MCF 10A (cell line): Measurements from ENCODE around the gene IGF1R. TPM values are rescaled to one million over a fixed set of nuclear protein-coding genes. Genes with fewer than 3 reads are reported as not detected.

ENCODE experiments used
- BruUV-seq: library from RNA; stranded (reverse); fragments of 400-500 nt; replicated peaks from 2 replicates; lab custom pipeline; 2021; lab: Mats Ljungman, UMichigan
- CTCF ChIA-PET: fragments of 300-600 bp; sonication (Branson Sonifier 250); formaldehyde crosslinking; extraction: SDS; loops from one replicate; lab custom pipeline; 2021; ENCODE audit warnings: antibody characterized with exemption, inconsistent platforms; lab: Yijun Ruan, JAX
- POLR2A ChIA-PET: fragments of 300-600, 350-650 bp; sonication (Branson Sonifier 250); formaldehyde crosslinking; extraction: SDS; loops from one replicate; lab custom pipeline; 2020; ENCODE audit warnings: antibody characterized with exemption, inconsistent platforms; lab: Yijun Ruan, JAX
- DNase-seq: peaks from one replicate; pipeline ENCODE4 v3.0.0-alpha.2; 2018; ENCODE audit not compliant: unreplicated experiment
- H3K27ac Mint-ChIP-seq: one replicate; pipeline ENCODE4 v1.8.0; 2022; ENCODE audit warnings: mild to moderate bottlenecking, low read depth, mixed read lengths; ENCODE audit not compliant: unreplicated experiment
- H3K27me3 Mint-ChIP-seq: one replicate; pipeline ENCODE4 v1.8.0; 2022; ENCODE audit warnings: mixed read lengths; ENCODE audit not compliant: insufficient read depth, unreplicated experiment
- H3K36me3 Mint-ChIP-seq: one replicate; pipeline ENCODE4 v1.8.0; 2022; ENCODE audit warnings: mild to moderate bottlenecking, moderate library complexity, mixed read lengths; ENCODE audit not compliant: insufficient read depth, unreplicated experiment
- H3K4me1 Mint-ChIP-seq: one replicate; pipeline ENCODE4 v1.8.0; 2022; ENCODE audit warnings: mixed read lengths; ENCODE audit not compliant: insufficient read depth, unreplicated experiment
- H3K4me3 Mint-ChIP-seq: one replicate; pipeline ENCODE4 v1.8.0; 2022; ENCODE audit warnings: mild to moderate bottlenecking, moderate library complexity, mixed read lengths; ENCODE audit not compliant: unreplicated experiment
- H3K9me3 Mint-ChIP-seq: one replicate; pipeline ENCODE4 v1.8.0; 2022; ENCODE audit warnings: mixed read lengths; ENCODE audit not compliant: unreplicated experiment
- CTCF ChIP-seq: fragments of 200-600 bp; IDR thresholded peaks from one replicate; pipeline ENCODE4 v1.8.0; 2022; ENCODE audit warnings: antibody characterized with exemption, mild to moderate bottlenecking; ENCODE audit not compliant: unreplicated experiment
- intact Hi-C: fragments of 100-400 bp; cut with micrococcal nuclease; formaldehyde crosslinking; loops from 2 replicates; pipeline ENCODE4 v1.14.1; 2022
- total RNA-seq: library from RNA; stranded (reverse); gene quantifications from 2 replicates; pipeline ENCODE4 v1.2.3, GENCODE V29; 2022

IGF1R gene
- total RNA-seq, 1 experiment from 2014 or later: 53.3 TPM

GRCh38 chr15:98865397-98866339, 217.3 kb downstream of the IGF1R start:
- TF ChIP-seq CTCF: no peak
- POLR2A ChIA-PET: interaction anchor here (0.7 to 1.8 kb wide), 19 partner anchors 9 to 318 kb away, joined by 3 to 19 read pairs (median 4); partner anchors contain the start of gene IGF1R
- CTCF ChIA-PET: interaction anchor here (0.7 to 1.2 kb wide), 2 partner anchors 15 to 16 kb away, joined by 5 to 8 read pairs; no protein-coding TSS in a partner anchor
- intact Hi-C loops: loop anchor here (1.0 kb wide), 2 partner anchors 32 to 38 kb away; no protein-coding TSS in a partner anchor
- Mint-ChIP-seq H3K4me1 (peaks cover 29% of the 10 kb centered on the region), H3K27me3 (no peaks in the 10 kb centered on the region), H3K9me3 (no peaks in the 10 kb centered on the region), H3K4me3 (peak overlapping the region; percentile 74), H3K27ac (peak overlapping the region; percentile 96), H3K36me3 (peaks cover 8% of the 10 kb centered on the region)
- BruUV-seq: TSS peak; percentile 87
- peak; percentile 84 for DNase-seq

- CTCF ChIA-PET: interaction anchor here (0.6 to 1.2 kb wide), 3 partner anchors 14 to 66 kb away, joined by 3 to 8 read pairs (median 5); no protein-coding TSS in a partner anchor
- BruUV-seq: no TSS peak
- no peak for TF ChIP-seq CTCF
- intact Hi-C loops: no loop called here
- POLR2A ChIA-PET: interaction anchor here (0.7 to 1.8 kb wide), 19 partner anchors 9 to 319 kb away, joined by 3 to 19 read pairs (median 4); partner anchors contain the start of gene IGF1R
- Mint-ChIP-seq H3K4me1 (peaks cover 24% of the 10 kb centered on the region), H3K36me3 (peaks cover 8% of the 10 kb centered on the region), H3K27ac (peak overlapping the region; percentile 96), H3K27me3 (no peaks in the 10 kb centered on the region), H3K4me3 (peak overlapping the region; percentile 74), H3K9me3 (peaks cover 5% of the 10 kb centered on the region)
- peak; percentile 60 for DNase-seq
These were observed 218.2 kb downstream of the IGF1R start for GRCh38 chr15:98866511-98866910.

GRCh38 chr15:98868564-98868963, 220.2 kb downstream of the IGF1R start:
- Mint-ChIP-seq H3K9me3 (peaks cover 6% of the 10 kb centered on the region), H3K36me3 (peaks cover 8% of the 10 kb centered on the region), H3K27me3 (no peaks in the 10 kb centered on the region), H3K4me1 (peaks cover 38% of the 10 kb centered on the region), H3K4me3 (peak overlapping the region; percentile 21), H3K27ac (no peak overlapping the region)
- CTCF ChIA-PET: interaction anchor here (1.1 kb wide), 1 partner anchor 13 kb away, joined by 3 read pairs; no protein-coding TSS in a partner anchor
- BruUV-seq: no TSS peak
- intact Hi-C loops: no loop called here
- TF ChIP-seq CTCF: no peak
- POLR2A ChIA-PET: interaction anchor here (0.7 to 2.0 kb wide), 5 partner anchors 9 to 217 kb away, joined by 3 to 11 read pairs (median 4); no protein-coding TSS in a partner anchor
- peak; percentile 61 for DNase-seq

- BruUV-seq: no TSS peak
- intact Hi-C loops: no loop called here
- no peak for TF ChIP-seq CTCF
- CTCF ChIA-PET: interaction anchor here (0.8 kb wide), 1 partner anchor 15 kb away, joined by 4 read pairs; no protein-coding TSS in a partner anchor
- DNase-seq: no peak
- Mint-ChIP-seq H3K9me3 (peaks cover 6% of the 10 kb centered on the region), H3K36me3 (peaks cover 8% of the 10 kb centered on the region), H3K27me3 (no peaks in the 10 kb centered on the region), H3K4me1 (peaks cover 51% of the 10 kb centered on the region), H3K27ac (no peak overlapping the region), H3K4me3 (no peak overlapping the region)
- POLR2A ChIA-PET: interaction anchor here (1.4 to 6.3 kb wide), 5 partner anchors 15 to 220 kb away, joined by 3 to 148 read pairs (median 47); partner anchors contain the start of gene IGF1R
These were observed 222.4 kb downstream of the IGF1R start for GRCh38 chr15:98870788-98871187.
